Measurements from ENCODE around the gene PPP2R3A.

GRCh38 chr3:135965506-135966270 is at the start of gene PPP2R3A:
- peak; percentile 61 to 88 (median 77) for TF ChIP-seq POLR2AphosphoS5 (IDR thresholded peaks at IDR 0.05)
- peak; percentile 5 to 38 for TF ChIP-seq POLR2A (IDR thresholded peaks at IDR 0.05)
- peak in 1 of 4 donors; percentile 18 for TF ChIP-seq EP300 (IDR thresholded peaks at IDR 0.05)
